HepG2 (cell line): ENCODE results near the gene IL17A. TPM values are rescaled to one million over a fixed set of nuclear protein-coding genes. Genes with fewer than 3 reads are reported as not detected.

Experiments
- ATAC-seq: fragments of 200-7000 bp; cut with Tn5 transposase; 3 replicates; pipeline ENCODE4 v1.9.1; 2020; ENCODE audit warnings: mild to moderate bottlenecking, moderate library complexity
- BruUV-seq: library from RNA; stranded (reverse); fragments of 400-500 nt; replicated peaks from 2 replicates; lab custom pipeline; 2021; lab: Mats Ljungman, UMichigan
- CTCF ChIA-PET: fragments of 300-600 bp; formaldehyde crosslinking; extraction: SDS; loops from one replicate; lab custom pipeline; 2021; ENCODE audit warnings: low total read pairs, inconsistent platforms, low intra/inter-chr PET ratio; lab: Yijun Ruan, JAX
- POLR2A ChIA-PET: fragments of 350-600 bp; sonication (Branson Sonifier 250); formaldehyde crosslinking; loops from one replicate; lab custom pipeline; 2020; ENCODE audit warnings: antibody characterized with exemption, inconsistent platforms; lab: Yijun Ruan, JAX
- DNase-seq: peaks from one replicate; pipeline ENCODE4 v3.0.0-alpha.2; 2015; ENCODE audit warnings: low spot score
- FAIRE-seq: peaks from 3 replicates; lab custom pipeline; 2011; peaks lifted over from hg19 to GRCh38; lab: Jason Lieb, UNC
- H2AFZ ChIP-seq: one replicate; pipeline ENCODE4 v1.6.1; 2011; ENCODE audit warnings: low read length, inconsistent platforms
- H3K27ac ChIP-seq: fragments of 300-600 bp; 3 replicates; pipeline ENCODE4 v1.8.0; 2011; ENCODE audit warnings: mixed run types, mild to moderate bottlenecking, mixed read lengths, low read length, inconsistent platforms; ENCODE audit not compliant: insufficient read depth; ENCODE audit errors: extremely low read length
- H3K27me3 ChIP-seq, 2 experiments: fragments of 200-600 bp in 1 of 2; 2 replicates in 1 of 2; 3 replicates in 1 of 2; pipeline versions ENCODE4 v1.6.0 to v1.8.0; 2011; ENCODE audit warnings: low read length in 2 of 2, mild to moderate bottlenecking in 2 of 2, moderate library complexity in 2 of 2, inconsistent platforms in 1 of 2; ENCODE audit not compliant: insufficient read depth in 2 of 2, control insufficient read depth in 1 of 2
- H3K36me3 ChIP-seq, 2 experiments: fragments of 200-600 bp in 1 of 2; replicated peaks in 1 of 2; 2 replicates in 1 of 2; 3 replicates in 1 of 2; pipeline versions ENCODE4 v1.5.1 to v1.8.0; 2011; ENCODE audit warnings: low read length in 2 of 2, inconsistent platforms in 1 of 2; ENCODE audit not compliant: insufficient read depth in 2 of 2, control insufficient read depth in 1 of 2
- H3K4me1 ChIP-seq: 2 replicates; pipeline ENCODE4 v1.5.1; 2012; ENCODE audit warnings: low read length, inconsistent platforms; ENCODE audit not compliant: insufficient read depth
- H3K4me2 ChIP-seq: 2 replicates; pipeline ENCODE4 v1.6.0; 2011; ENCODE audit warnings: low read depth, low read length, inconsistent platforms
- H3K4me3 ChIP-seq, 3 experiments: fragments of 200-600 bp in 1 of 3; sonication (generic), shearing (Covaris generic) in 1 of 3; replicated peaks in 1 of 3; 2 replicates each; pipeline ENCODE4 v1.5.1; 2011 to 2016; ENCODE audit warnings: low read length in 3 of 3, inconsistent platforms in 2 of 3, low read depth in 2 of 3, mild to moderate bottlenecking in 2 of 3, control low read depth in 1 of 3, mixed read lengths in 1 of 3; ENCODE audit not compliant: insufficient read depth in 1 of 3
- H3K79me2 ChIP-seq: one replicate; pipeline ENCODE4 v1.6.1; 2011; ENCODE audit warnings: low read length, inconsistent platforms; ENCODE audit not compliant: insufficient read depth
- H3K9ac ChIP-seq: 2 replicates; pipeline ENCODE4 v1.6.0; 2011; ENCODE audit warnings: mild to moderate bottlenecking, low read depth, low read length, inconsistent platforms; ENCODE audit not compliant: insufficient read depth
- H3K9me3 ChIP-seq: 2 replicates; pipeline ENCODE4 v1.5.1; 2012; ENCODE audit warnings: mild to moderate bottlenecking, low read length
- H4K20me1 ChIP-seq: 2 replicates; pipeline ENCODE4 v1.6.0; 2011; ENCODE audit warnings: inconsistent platforms, mild to moderate bottlenecking, low read length, moderate library complexity; ENCODE audit not compliant: insufficient read depth
- BCL6 ChIP-seq: IDR thresholded peaks from 2 replicates; pipeline ENCODE4 v1.6.1; 2016; ENCODE audit warnings: missing genetic modification reagents, missing compliant biosample characterization
- HNRNPH1 ChIP-seq: fragments of 200-400 bp; formaldehyde crosslinking; optimal IDR thresholded peaks from 2 replicates; pipeline ENCODE3; 2017; ENCODE audit warnings: mild to moderate bottlenecking, low read depth, low read length
- HOXA7 ChIP-seq: sonication (generic); formaldehyde crosslinking; IDR thresholded peaks from 2 replicates; pipeline ENCODE4 v1.8.1; 2022; ENCODE audit warnings: mild to moderate bottlenecking, missing genetic modification reagents, moderate library complexity
- KMT2B ChIP-seq: IDR thresholded peaks from 2 replicates; pipeline ENCODE4 v1.6.1; 2016; ENCODE audit warnings: missing genetic modification reagents, missing compliant biosample characterization
- MAX ChIP-seq: IDR thresholded peaks from 2 replicates; pipeline ENCODE4 v1.6.1; 2012; ENCODE audit warnings: inconsistent platforms
- NFAT5 ChIP-seq: sonication (generic); formaldehyde crosslinking; IDR thresholded peaks from 2 replicates; pipeline ENCODE4 v1.4.0; 2020; ENCODE audit warnings: missing genetic modification reagents
- ZFP62 ChIP-seq: sonication (generic); formaldehyde crosslinking; IDR thresholded peaks from 2 replicates; pipeline ENCODE4 v1.4.0; 2020; ENCODE audit warnings: missing genetic modification reagents
- ZFP91 ChIP-seq: sonication (generic); formaldehyde crosslinking; IDR thresholded peaks from 2 replicates; pipeline ENCODE4 v1.9.0; 2022; ENCODE audit warnings: missing genetic modification reagents, mild to moderate bottlenecking, borderline replicate concordance
- ZNF710 ChIP-seq: sonication (generic); formaldehyde crosslinking; IDR thresholded peaks from 2 replicates; pipeline ENCODE4 v1.5.0; 2020; ENCODE audit warnings: mild to moderate bottlenecking, missing genetic modification reagents, borderline replicate concordance
- ZNF720 ChIP-seq: sonication (generic); formaldehyde crosslinking; IDR thresholded peaks from 2 replicates; pipeline ENCODE4 v1.4.0; 2020; ENCODE audit warnings: missing genetic modification reagents
- ZNF724P ChIP-seq: sonication (generic); formaldehyde crosslinking; IDR thresholded peaks from 2 replicates; pipeline ENCODE4 v1.8.0; 2022; ENCODE audit warnings: missing genetic modification reagents, borderline replicate concordance
- ZNF879 ChIP-seq: sonication (generic); formaldehyde crosslinking; IDR thresholded peaks from 2 replicates; pipeline ENCODE4 v1.8.1; 2023; ENCODE audit warnings: missing genetic modification reagents
- WGBS: methylation state at CpG from one replicate; pipeline ENCODE4 v1.1.6; 2017; ENCODE audit warnings: low lambda C conversion rate; 5-methylcytosine and 5-hydroxymethylcytosine counted together
- in situ Hi-C: cut with HindIII; loops from 2 replicates; pipeline ENCODE4 v1.10.0; 2017; ENCODE audit warnings: low pct_unique_long_range_greater_than_20kb; ENCODE audit not compliant: extremely low pct_ligation_motif_present
- intact Hi-C: fragments of 100-400 bp; cut with micrococcal nuclease; formaldehyde crosslinking; loops from one replicate; pipeline ENCODE4 v1.10.0; 2022; ENCODE audit not compliant: unreplicated experiment
- polyA plus RNA-seq, 8 experiments: library from polyadenylated mRNA; depleted of rRNA in 3 of 8; stranded (reverse) in 7 of 8; unstranded in 1 of 8; fragments of >200 nt; fragmentation: Illumina TruSeq in 4 of 8; extraction: Trizol in 4 of 8; gene quantifications; 2 replicates each; pipeline versions ENCODE4 v1.2.1 to v1.2.3, GENCODE V29; 2011 to 2016; ENCODE audit warnings: low read depth in 4 of 8, missing spikeins in 1 of 8, mixed read lengths in 1 of 8; ENCODE audit not compliant: insufficient read depth in 1 of 8
- total RNA-seq, 5 experiments: library from RNA; depleted of rRNA; stranded (reverse); fragments of >200 nt; fragmentation: Illumina TruSeq; extraction: Trizol; gene quantifications; 2 replicates each; pipeline ENCODE4 v1.2.3, GENCODE V29; 2016; ENCODE audit warnings: low read depth in 1 of 5

The IL17A gene
- total and polyA plus RNA-seq, 2 of the 13 experiments (the other 11 are each of a cell fraction or from before 2014, with no cell fraction given), result not detected

- no peak overlapping the region for H2AFZ ChIP-seq
- no peak overlapping the region for H3K9ac ChIP-seq
- no TSS peak for BruUV-seq
- FAIRE-seq (no peak), DNase-seq (no peak), ATAC-seq (no peak)
- 1% methylated on average over 3 of the region's 3 CpGs for WGBS
- no peak overlapping the region for H3K4me3 ChIP-seq
- H3K79me2 ChIP-seq, result no peaks in the 10 kb centered on the region
- intact Hi-C loops (no loop called here), in situ Hi-C loops (no loop called here)
- no peaks in the 10 kb centered on the region for H3K36me3 ChIP-seq
- H3K4me2 ChIP-seq, result no peak overlapping the region
- no peaks in the 10 kb centered on the region for H3K9me3 ChIP-seq
- H3K27ac ChIP-seq, result no peak overlapping the region
- TF ChIP-seq HOXA7 (CRISPR knock-in tag) (no peak), KMT2B (CRISPR knock-in tag) (no peak), ZFP62 (CRISPR knock-in tag) (no peak), ZNF720 (CRISPR knock-in tag) (no peak), ZNF710 (no peak), ZNF724P (no peak), MAX (no peak), BCL6 (CRISPR knock-in tag) (no peak), ZFP91 (CRISPR knock-in tag) (no peak), HNRNPH1 (no peak), NFAT5 (CRISPR knock-in tag) (no peak), ZNF879 (no peak)
- CTCF ChIA-PET, result no interaction called here
- peaks cover 17% of the 10 kb centered on the region for H3K4me1 ChIP-seq
- no peaks in the 10 kb centered on the region for H4K20me1 ChIP-seq
- peaks cover 0 to 8% of the 10 kb centered on the region in 2 experiments; a peak in 3 of 5 replicates for H3K27me3 ChIP-seq
- POLR2A ChIA-PET, result no interaction called here
These were observed 35.1 kb downstream of the IL17A start for GRCh38 chr6:52221302-52221701.
